Mucosa of descending colon (tissue), 3 donors: ENCODE results near the gene NEUROG1. TPM values are rescaled to one million over a fixed set of nuclear protein-coding genes. Genes with fewer than 3 reads are reported as not detected.

Experiments
- ATAC-seq: fragments of 200-7000 bp; cut with Tn5 transposase; one replicate; pipeline ENCODE4 v1.9.1; 2020; ENCODE audit warnings: mild to moderate bottlenecking, moderate library complexity
- DNase-seq, 3 donors: peaks; one replicate each; pipeline ENCODE4 v3.0.0-alpha.2; 2020
- H3K36me3 ChIP-seq: fragments of 200-600 bp; one replicate; pipeline ENCODE4 v1.8.0; 2021; ENCODE audit warnings: low read depth, mild to moderate bottlenecking
- H3K4me1 ChIP-seq: fragments of 200-600 bp; one replicate; pipeline ENCODE4 v1.8.0; 2021; ENCODE audit warnings: low read depth, mild to moderate bottlenecking
- H3K4me3 ChIP-seq: fragments of 200-600 bp; one replicate; pipeline ENCODE4 v1.8.0; 2021; ENCODE audit warnings: mild to moderate bottlenecking
- H3K9me3 ChIP-seq: fragments of 200-600 bp; one replicate; pipeline ENCODE4 v1.8.0; 2021; ENCODE audit warnings: mild to moderate bottlenecking
- CTCF ChIP-seq: fragments of 200-600 bp; IDR thresholded peaks from one replicate; pipeline ENCODE4 v1.8.0; 2022; ENCODE audit warnings: antibody characterized with exemption, mild to moderate bottlenecking
- intact Hi-C, 2 donors: fragments of 100-400 bp; cut with DNase I in 1 of 2; cut with micrococcal nuclease in 1 of 2; formaldehyde crosslinking; loops; one replicate each; pipeline versions ENCODE4 v1.11.0 to v1.11.1; 2022; cut with DNase I, micrococcal nuclease
- total RNA-seq, 3 donors: library from RNA; stranded (reverse); fragmentation: NEBNext Ultra II Directional in 2 of 3; extraction: Animal tissue kit (Norgen Biotek cat#: 25700) in 2 of 3; gene quantifications; one replicate each; pipeline versions ENCODE4 v1.2.1 to v1.2.4, GENCODE V29; 2021 to 2023
- donor health status: DM: no; HTN: no; CAD: no; lungs with moderate emphysema.
- donor health status: DM: no; HTN: no; CAD: no.
- donor health status: DM: no; HTN: yes; CAD: no.

The NEUROG1 gene
- total RNA-seq, 3 donors from 2014 or later: not detected

DNA sequence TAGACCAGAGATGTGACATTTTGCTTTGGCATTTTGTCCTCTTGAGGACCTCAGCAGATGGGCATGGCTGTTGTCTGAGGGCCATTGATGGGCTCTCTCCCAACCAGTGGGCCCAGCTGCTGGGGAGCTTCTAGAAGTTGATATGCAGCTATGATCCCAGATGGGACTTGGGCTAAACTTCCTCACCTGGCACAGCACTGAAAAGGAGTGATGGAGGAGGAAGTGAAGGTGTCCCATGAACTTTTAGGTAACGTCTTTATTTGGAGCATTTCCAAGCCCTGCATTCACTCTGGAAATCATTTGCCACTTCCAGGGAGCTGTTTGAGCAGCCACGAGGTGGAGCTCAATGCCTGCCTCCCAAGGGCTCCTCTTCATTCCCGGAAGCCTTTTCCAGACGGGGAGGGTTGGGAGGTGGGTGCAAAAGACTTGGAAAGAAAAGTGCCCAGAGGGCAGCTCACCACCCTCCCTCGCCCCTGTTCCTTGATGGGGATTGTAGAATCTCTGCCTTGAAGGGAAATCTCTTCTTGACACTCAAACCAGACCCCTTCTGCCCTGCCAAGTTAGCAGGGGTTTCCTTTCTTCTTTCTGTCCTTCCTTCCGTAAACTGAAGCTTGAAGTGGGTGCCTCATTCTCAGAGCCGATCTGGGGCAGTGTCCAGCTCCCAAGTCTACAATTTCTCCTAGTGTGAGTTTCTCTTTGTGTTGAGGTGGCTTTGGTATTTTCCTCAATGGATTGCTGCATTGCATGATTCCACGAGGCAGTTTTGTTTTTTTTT, 18.1 kb upstream of the NEUROG1 start:
- Histone ChIP-seq H3K36me3 (no peaks in the 10 kb centered on the region), H3K4me3 (no peak overlapping the region), H3K4me1 (no peaks in the 10 kb centered on the region), H3K9me3 (no peaks in the 10 kb centered on the region)
- DNase-seq: peak in 2 of 3 donors; percentile 62 to 63
- no peak for TF ChIP-seq CTCF
- intact Hi-C loops: no loop called here
- ATAC-seq: peak; percentile 83

DNA sequence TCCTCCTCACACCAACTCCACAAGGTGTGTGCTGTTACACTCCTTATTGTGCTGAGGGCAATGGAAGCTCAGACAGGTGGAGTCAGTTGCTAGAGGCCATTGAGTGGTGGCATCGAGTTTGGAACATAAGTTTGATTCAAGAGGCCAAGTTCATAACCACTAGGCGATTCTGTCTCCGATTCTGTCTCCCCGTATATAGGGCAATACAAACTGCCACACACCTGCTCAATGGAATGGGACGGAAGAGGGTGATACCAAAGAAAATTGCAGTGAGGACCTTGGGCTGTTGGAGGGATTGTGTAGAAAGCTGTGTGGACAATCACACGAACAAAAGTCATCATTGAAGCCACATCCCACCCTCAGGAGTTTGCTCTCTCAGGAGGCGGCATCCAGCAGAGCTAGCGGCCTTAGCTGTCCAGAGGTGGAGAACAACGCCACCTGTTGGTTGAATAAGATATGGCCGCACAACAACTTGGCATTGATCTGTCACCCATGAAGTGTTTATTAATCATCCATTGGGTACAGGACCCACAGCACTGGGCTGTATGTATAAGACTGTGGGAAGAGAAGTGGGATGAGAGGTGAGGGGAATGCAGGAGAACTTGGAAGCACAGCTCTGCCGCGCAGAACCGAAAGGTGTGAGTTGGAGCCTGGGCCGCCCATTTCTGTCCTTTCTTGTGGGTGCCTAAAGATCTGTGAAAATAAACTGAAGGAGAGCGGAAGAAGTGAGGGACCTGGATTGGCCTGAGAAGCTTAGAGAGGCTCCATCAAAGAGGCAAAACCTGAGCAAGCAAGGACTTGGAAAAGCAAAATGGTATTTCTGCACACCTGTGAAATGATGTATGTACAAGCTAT, 16.1 kb upstream of the NEUROG1 start:
- H3K9me3 ChIP-seq: no peaks in the 10 kb centered on the region
- intact Hi-C loops: loop anchor here (2.0 kb wide), 2 partner anchors 81 to 85 kb away; no protein-coding TSS in a partner anchor
- no peaks in the 10 kb centered on the region for H3K4me1 ChIP-seq

GRCh38 chr5:135549413-135549812, 13.6 kb upstream of the NEUROG1 start:
- Histone ChIP-seq H3K9me3 (no peaks in the 10 kb centered on the region), H3K4me3 (no peak overlapping the region), H3K4me1 (peaks cover 2% of the 10 kb centered on the region), H3K36me3 (no peaks in the 10 kb centered on the region)
- ATAC-seq (no peak), DNase-seq (no peak)
- intact Hi-C loops: no loop called here
- no peak for TF ChIP-seq CTCF

More for the DNA sequence above, 16.1 kb upstream of the NEUROG1 start:
- peak; percentile 74 for ATAC-seq
- no peaks in the 10 kb centered on the region for H3K36me3 ChIP-seq
- H3K4me3 ChIP-seq: no peak overlapping the region
- DNase-seq: peak in 2 of 3 donors; percentile 52 to 84
- peak; percentile 63 for TF ChIP-seq CTCF

GRCh38 chr5:135547590-135548254, 12.0 kb upstream of the NEUROG1 start:
- intact Hi-C loops: no loop called here
- no peak for TF ChIP-seq CTCF
- H3K4me3 ChIP-seq: no peak overlapping the region

DNA sequence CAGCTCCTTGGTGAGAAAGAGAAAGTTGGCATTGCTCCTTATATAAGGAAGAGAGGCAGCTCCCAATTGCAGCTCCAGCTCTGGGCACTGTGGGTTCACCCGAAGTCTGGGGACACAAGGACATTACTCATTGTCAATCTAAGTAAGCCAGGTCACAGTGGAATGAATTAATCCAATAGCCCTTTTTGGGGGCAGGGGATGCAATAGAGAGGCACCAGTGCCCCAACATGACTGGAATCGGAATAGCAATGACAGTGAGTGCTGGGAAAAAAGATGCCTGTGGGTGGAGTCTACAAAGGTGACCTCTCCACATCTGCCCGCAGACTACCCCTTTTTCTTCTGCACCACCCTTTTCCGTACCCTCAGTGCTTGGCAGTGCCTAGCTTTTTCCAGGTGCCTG, 11.1 kb upstream of the NEUROG1 start:
- ATAC-seq: no peak
- TF ChIP-seq CTCF: no peak
- peaks cover 12% of the 10 kb centered on the region for H3K4me1 ChIP-seq
- no peaks in the 10 kb centered on the region for H3K9me3 ChIP-seq
- no peak for DNase-seq
- no peaks in the 10 kb centered on the region for H3K36me3 ChIP-seq
- intact Hi-C loops: no loop called here
- no peak overlapping the region for H3K4me3 ChIP-seq

More at GRCh38 chr5:135547590-135548254, 12.0 kb upstream of the NEUROG1 start:
- no peaks in the 10 kb centered on the region for H3K36me3 ChIP-seq
- H3K9me3 ChIP-seq: no peaks in the 10 kb centered on the region
- ATAC-seq (no peak), DNase-seq (no peak)
- H3K4me1 ChIP-seq: peaks cover 12% of the 10 kb centered on the region
